ENCODE results near the gene IGSF23. TPM values are rescaled to one million over a fixed set of nuclear protein-coding genes. Genes with fewer than 3 reads are reported as not detected.

IGSF23 gene, protein sequence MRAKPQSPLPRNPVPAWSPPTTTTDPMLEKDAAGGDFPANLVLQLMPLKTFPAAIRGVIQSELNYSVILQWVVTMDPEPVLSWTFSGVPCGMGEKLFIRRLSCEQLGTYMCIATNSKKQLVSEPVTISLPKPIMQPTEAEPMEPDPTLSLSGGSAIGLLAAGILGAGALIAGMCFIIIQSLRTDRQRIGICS
- not detected in 2 replicates for total RNA-seq
- not detected for total RNA-seq (2013)
- polyA plus RNA-seq = not detected in 2 replicates
- polyA minus RNA-seq = not detected in 2 replicates

GRCh38 chr19:44613295-44614178, at the start of gene IGSF23:
Gene IGSF23 (plus strand): TSS chr19:44613563. CDS start chr19:44613646, 83 bp downstream.
- Histone ChIP-seq H3K9me3 (ENCODE audit: control extremely low read depth in 1 of 3, control insufficient read depth in 2 of 3, insufficient read depth in 1 of 3, low read length in 2 of 3) (no peaks in the 10 kb centered on the region), H3K4me2 (replicated peaks; ENCODE audit: low read depth, low read length, poor library complexity, severe bottlenecking) (no peak within 1 kb of the TSS), H3K27me3 (replicated peaks in 1 of 4; ENCODE audit: control extremely low read depth in 1 of 4, control insufficient read depth in 3 of 4, insufficient read depth in 4 of 4, low read length in 3 of 4) (peaks cover 0 to 9% (median 0%) of the 10 kb centered on the region in 4 experiments), H3K4me1 (ENCODE audit: control insufficient read depth in 2 of 2, insufficient read depth in 2 of 2, low read length in 2 of 2) (no peaks in the 10 kb centered on the region), H3K36me3 (replicated peaks in 1 of 2; ENCODE audit: control extremely low read depth in 1 of 2, control insufficient read depth in 1 of 2, extremely low read depth in 1 of 2, insufficient read depth in 2 of 2, low read length in 1 of 2) (no peaks in the 10 kb centered on the region), H3K27ac (ENCODE audit: low read length in 2 of 2) (no peak within 1 kb of the TSS), H3K79me2 (ENCODE audit: control insufficient read depth, insufficient read depth, low read length) (no peaks in the 10 kb centered on the region), H2AFZ (ENCODE audit: insufficient read depth, low read depth, low read length, poor library complexity, severe bottlenecking) (no peak within 1 kb of the TSS), H3K9ac (ENCODE audit: low read length) (no peak within 1 kb of the TSS), H4K20me1 (ENCODE audit: control insufficient read depth, insufficient read depth, low read length, poor library complexity, severe bottlenecking) (no peaks in the 10 kb centered on the region), H3K4me3 (ENCODE audit: control extremely low read depth in 1 of 5, extremely low read depth in 1 of 5, insufficient read depth in 1 of 5, low read depth in 2 of 5, low read length in 4 of 5) (no peak within 1 kb of the TSS)
- H3K27ac Mint-ChIP-seq = no peak within 1 kb of the TSS
- peaks cover 4% of the 10 kb centered on the region for H3K27me3 Mint-ChIP-seq
- no peak for ATAC-seq (ENCODE audit: low read depth)
- H3K4me1 Mint-ChIP-seq = no peaks in the 10 kb centered on the region
- no peaks in the 10 kb centered on the region for H3K9me3 Mint-ChIP-seq (ENCODE audit: insufficient read depth)
- no peak for DNase-seq
- CTCF ChIA-PET = interaction anchor here (1.4 kb wide), 2 partner anchors 10 to 18 kb away, joined by 3 to 5 read pairs; no protein-coding TSS in a partner anchor
- WGBS (ENCODE audit: insufficient coverage) = 90% methylated on average over 15 of the region's 25 CpGs
- H3K4me3 Mint-ChIP-seq = no peak within 1 kb of the TSS
- intact Hi-C loops (cut with micrococcal nuclease) = no loop called here
- TF ChIP-seq EZH2 (IDR thresholded peaks at IDR 0.05; ENCODE audit: borderline replicate concordance, insufficient read depth, low read depth, low read length, poor library complexity, severe bottlenecking) = no peak
- TF ChIP-seq, protein P1, sequence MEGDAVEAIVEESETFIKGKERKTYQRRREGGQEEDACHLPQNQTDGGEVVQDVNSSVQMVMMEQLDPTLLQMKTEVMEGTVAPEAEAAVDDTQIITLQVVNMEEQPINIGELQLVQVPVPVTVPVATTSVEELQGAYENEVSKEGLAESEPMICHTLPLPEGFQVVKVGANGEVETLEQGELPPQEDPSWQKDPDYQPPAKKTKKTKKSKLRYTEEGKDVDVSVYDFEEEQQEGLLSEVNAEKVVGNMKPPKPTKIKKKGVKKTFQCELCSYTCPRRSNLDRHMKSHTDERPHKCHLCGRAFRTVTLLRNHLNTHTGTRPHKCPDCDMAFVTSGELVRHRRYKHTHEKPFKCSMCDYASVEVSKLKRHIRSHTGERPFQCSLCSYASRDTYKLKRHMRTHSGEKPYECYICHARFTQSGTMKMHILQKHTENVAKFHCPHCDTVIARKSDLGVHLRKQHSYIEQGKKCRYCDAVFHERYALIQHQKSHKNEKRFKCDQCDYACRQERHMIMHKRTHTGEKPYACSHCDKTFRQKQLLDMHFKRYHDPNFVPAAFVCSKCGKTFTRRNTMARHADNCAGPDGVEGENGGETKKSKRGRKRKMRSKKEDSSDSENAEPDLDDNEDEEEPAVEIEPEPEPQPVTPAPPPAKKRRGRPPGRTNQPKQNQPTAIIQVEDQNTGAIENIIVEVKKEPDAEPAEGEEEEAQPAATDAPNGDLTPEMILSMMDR (IDR thresholded peaks at IDR 0.05) = no peak
- POLR2A ChIA-PET = no interaction called here

DNA sequence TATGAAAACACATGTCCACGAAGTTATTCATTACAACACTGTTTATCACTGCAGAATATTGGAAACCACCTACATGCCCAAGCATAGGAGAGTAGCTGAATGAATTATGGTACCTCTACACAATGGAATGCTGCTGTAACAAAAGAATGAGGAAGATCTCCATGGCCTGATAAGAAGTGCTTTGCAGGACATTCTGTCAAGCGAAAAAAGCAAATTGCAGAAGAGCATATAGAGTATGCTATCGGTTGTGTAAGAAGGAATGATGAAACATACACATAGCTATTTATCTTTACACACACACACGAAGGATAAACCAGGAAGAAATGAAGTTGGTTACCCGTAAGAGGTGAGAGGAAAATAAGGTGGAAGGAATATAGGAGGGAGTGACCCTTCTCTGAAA, 46.4 kb upstream of the IGSF23 start:
- Mint-ChIP-seq H3K4me3 (no peak overlapping the region), H3K4me1 (no peaks in the 10 kb centered on the region), H3K27me3 (peaks cover 19% of the 10 kb centered on the region), H3K9me3 (ENCODE audit: insufficient read depth) (no peaks in the 10 kb centered on the region), H3K27ac (no peak overlapping the region)
- intact Hi-C loops (cut with micrococcal nuclease) = no loop called here
- Histone ChIP-seq H3K9ac (ENCODE audit: low read length) (no peak overlapping the region), H3K9me3 (ENCODE audit: control extremely low read depth in 1 of 3, control insufficient read depth in 2 of 3, insufficient read depth in 1 of 3, low read length in 2 of 3) (peaks cover 0 to 8% (median 0%) of the 10 kb centered on the region in 3 donors), H3K27me3 (replicated peaks in 1 of 4; ENCODE audit: control extremely low read depth in 1 of 4, control insufficient read depth in 3 of 4, insufficient read depth in 4 of 4, low read length in 3 of 4) (peaks cover 0 to 2% (median 0%) of the 10 kb centered on the region in 4 experiments), H3K4me2 (replicated peaks; ENCODE audit: low read depth, low read length, poor library complexity, severe bottlenecking) (no peak overlapping the region), H2AFZ (ENCODE audit: insufficient read depth, low read depth, low read length, poor library complexity, severe bottlenecking) (no peak overlapping the region), H3K27ac (ENCODE audit: low read length in 2 of 2) (no peak overlapping the region), H3K36me3 (replicated peaks in 1 of 2; ENCODE audit: control extremely low read depth in 1 of 2, control insufficient read depth in 1 of 2, extremely low read depth in 1 of 2, insufficient read depth in 2 of 2, low read length in 1 of 2) (no peaks in the 10 kb centered on the region), H4K20me1 (ENCODE audit: control insufficient read depth, insufficient read depth, low read length, poor library complexity, severe bottlenecking) (no peaks in the 10 kb centered on the region), H3K4me1 (ENCODE audit: control insufficient read depth in 2 of 2, insufficient read depth in 2 of 2, low read length in 2 of 2) (no peaks in the 10 kb centered on the region), H3K79me2 (ENCODE audit: control insufficient read depth, insufficient read depth, low read length) (no peaks in the 10 kb centered on the region), H3K4me3 (ENCODE audit: control extremely low read depth in 1 of 5, extremely low read depth in 1 of 5, insufficient read depth in 1 of 5, low read depth in 2 of 5, low read length in 4 of 5) (no peak overlapping the region)
- CTCF ChIA-PET = no interaction called here
- POLR2A ChIA-PET = no interaction called here
- ATAC-seq (ENCODE audit: low read depth) (no peak), DNase-seq (no peak)
- no CpG with 5 or more reads among the region's 5 CpGs for WGBS (ENCODE audit: insufficient coverage)
- no peak for TF ChIP-seq EZH2 (IDR thresholded peaks at IDR 0.05; ENCODE audit: borderline replicate concordance, insufficient read depth, low read depth, low read length, poor library complexity, severe bottlenecking)
- TF ChIP-seq, protein P1 (IDR thresholded peaks at IDR 0.05) = no peak

All from B cell (primary cell).